Liver (tissue), 3 donors: ENCODE results near the gene ANKZF1.

Source experiments
- EGR1 ChIP-seq, 2 donors: IDR thresholded peaks; 2 replicates each; pipeline ENCODE4 v1.6.1; 2016 to 2018; ENCODE audit warnings: antibody characterized with exemption in 2 of 2, low read depth in 2 of 2
- NR2F2 ChIP-seq: IDR thresholded peaks from 2 replicates; pipeline ENCODE4 v1.6.1; 2016; ENCODE audit warnings: antibody characterized with exemption
- RAD21 ChIP-seq, 2 donors: IDR thresholded peaks; 2 replicates each; pipeline ENCODE4 v1.6.1; 2016; ENCODE audit warnings: antibody characterized with exemption in 2 of 2, mild to moderate bottlenecking in 2 of 2
- SP1 ChIP-seq: IDR thresholded peaks from 2 replicates; pipeline ENCODE4 v1.6.1; 2018; ENCODE audit warnings: antibody characterized with exemption, mild to moderate bottlenecking
- TAF1 ChIP-seq: conservative IDR thresholded peaks from 2 replicates; pipeline ENCODE4 v1.6.1; 2016; ENCODE audit warnings: antibody characterized with exemption, mild to moderate bottlenecking
- YY1 ChIP-seq: IDR thresholded peaks from 2 replicates; pipeline ENCODE4 v1.6.1; 2016; ENCODE audit warnings: antibody characterized with exemption, mild to moderate bottlenecking
- TF ChIP-seq, protein P1 (sequence below): fragments of 150-350 bp; IDR thresholded peaks from 2 replicates; pipeline ENCODE4 v1.5.1; 2017; ENCODE audit warnings: improper control_type of control experiment, low read depth, low read length; ENCODE audit not compliant: missing input control
- TF ChIP-seq, protein P2 (sequence below): IDR thresholded peaks from 2 replicates; pipeline ENCODE4 v1.6.1; 2016; ENCODE audit warnings: antibody characterized with exemption
- TF ChIP-seq, protein P3 (sequence below): IDR thresholded peaks from 2 replicates; pipeline ENCODE4 v1.6.1; 2016; ENCODE audit warnings: antibody characterized with exemption
- TF ChIP-seq, protein P4 (sequence below): IDR thresholded peaks from 2 replicates; pipeline ENCODE4 v1.6.1; 2016; ENCODE audit warnings: antibody characterized with exemption, mild to moderate bottlenecking
- donor health status: healthy.
- donor health status: healthy.

DNA sequence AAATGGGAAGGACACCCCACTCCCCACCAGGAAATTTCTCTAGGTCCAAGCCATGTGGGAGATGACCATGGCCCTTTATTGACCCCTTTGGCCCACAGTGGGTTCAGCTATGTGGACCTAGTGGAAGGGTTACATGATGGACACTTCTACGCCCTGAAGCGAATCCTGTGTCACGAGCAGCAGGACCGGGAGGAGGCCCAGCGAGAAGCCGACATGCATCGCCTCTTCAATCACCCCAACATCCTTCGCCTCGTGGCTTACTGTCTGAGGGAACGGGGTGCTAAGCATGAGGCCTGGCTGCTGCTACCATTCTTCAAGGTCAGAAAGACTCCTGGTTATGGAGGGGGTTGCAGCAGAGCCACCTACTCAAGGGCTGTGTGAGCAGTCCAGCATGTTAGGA, 17.0 kb downstream of the ANKZF1 start:
- TF ChIP-seq, protein P1, sequence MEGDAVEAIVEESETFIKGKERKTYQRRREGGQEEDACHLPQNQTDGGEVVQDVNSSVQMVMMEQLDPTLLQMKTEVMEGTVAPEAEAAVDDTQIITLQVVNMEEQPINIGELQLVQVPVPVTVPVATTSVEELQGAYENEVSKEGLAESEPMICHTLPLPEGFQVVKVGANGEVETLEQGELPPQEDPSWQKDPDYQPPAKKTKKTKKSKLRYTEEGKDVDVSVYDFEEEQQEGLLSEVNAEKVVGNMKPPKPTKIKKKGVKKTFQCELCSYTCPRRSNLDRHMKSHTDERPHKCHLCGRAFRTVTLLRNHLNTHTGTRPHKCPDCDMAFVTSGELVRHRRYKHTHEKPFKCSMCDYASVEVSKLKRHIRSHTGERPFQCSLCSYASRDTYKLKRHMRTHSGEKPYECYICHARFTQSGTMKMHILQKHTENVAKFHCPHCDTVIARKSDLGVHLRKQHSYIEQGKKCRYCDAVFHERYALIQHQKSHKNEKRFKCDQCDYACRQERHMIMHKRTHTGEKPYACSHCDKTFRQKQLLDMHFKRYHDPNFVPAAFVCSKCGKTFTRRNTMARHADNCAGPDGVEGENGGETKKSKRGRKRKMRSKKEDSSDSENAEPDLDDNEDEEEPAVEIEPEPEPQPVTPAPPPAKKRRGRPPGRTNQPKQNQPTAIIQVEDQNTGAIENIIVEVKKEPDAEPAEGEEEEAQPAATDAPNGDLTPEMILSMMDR = no peak
- TF ChIP-seq RAD21 (IDR thresholded peaks at IDR 0.05) = no peak
- TF ChIP-seq SP1 = no peak
- TF ChIP-seq, protein P2, sequence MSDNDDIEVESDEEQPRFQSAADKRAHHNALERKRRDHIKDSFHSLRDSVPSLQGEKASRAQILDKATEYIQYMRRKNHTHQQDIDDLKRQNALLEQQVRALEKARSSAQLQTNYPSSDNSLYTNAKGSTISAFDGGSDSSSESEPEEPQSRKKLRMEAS = no peak
- no peak for TF ChIP-seq NR2F2
- no peak for TF ChIP-seq YY1
- TF ChIP-seq, protein P3, sequence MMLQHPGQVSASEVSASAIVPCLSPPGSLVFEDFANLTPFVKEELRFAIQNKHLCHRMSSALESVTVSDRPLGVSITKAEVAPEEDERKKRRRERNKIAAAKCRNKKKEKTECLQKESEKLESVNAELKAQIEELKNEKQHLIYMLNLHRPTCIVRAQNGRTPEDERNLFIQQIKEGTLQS = no peak
- TF ChIP-seq TAF1 = no peak
- TF ChIP-seq, protein P4, sequence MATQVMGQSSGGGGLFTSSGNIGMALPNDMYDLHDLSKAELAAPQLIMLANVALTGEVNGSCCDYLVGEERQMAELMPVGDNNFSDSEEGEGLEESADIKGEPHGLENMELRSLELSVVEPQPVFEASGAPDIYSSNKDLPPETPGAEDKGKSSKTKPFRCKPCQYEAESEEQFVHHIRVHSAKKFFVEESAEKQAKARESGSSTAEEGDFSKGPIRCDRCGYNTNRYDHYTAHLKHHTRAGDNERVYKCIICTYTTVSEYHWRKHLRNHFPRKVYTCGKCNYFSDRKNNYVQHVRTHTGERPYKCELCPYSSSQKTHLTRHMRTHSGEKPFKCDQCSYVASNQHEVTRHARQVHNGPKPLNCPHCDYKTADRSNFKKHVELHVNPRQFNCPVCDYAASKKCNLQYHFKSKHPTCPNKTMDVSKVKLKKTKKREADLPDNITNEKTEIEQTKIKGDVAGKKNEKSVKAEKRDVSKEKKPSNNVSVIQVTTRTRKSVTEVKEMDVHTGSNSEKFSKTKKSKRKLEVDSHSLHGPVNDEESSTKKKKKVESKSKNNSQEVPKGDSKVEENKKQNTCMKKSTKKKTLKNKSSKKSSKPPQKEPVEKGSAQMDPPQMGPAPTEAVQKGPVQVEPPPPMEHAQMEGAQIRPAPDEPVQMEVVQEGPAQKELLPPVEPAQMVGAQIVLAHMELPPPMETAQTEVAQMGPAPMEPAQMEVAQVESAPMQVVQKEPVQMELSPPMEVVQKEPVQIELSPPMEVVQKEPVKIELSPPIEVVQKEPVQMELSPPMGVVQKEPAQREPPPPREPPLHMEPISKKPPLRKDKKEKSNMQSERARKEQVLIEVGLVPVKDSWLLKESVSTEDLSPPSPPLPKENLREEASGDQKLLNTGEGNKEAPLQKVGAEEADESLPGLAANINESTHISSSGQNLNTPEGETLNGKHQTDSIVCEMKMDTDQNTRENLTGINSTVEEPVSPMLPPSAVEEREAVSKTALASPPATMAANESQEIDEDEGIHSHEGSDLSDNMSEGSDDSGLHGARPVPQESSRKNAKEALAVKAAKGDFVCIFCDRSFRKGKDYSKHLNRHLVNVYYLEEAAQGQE = no peak
- no peak for TF ChIP-seq EGR1 (IDR thresholded peaks at IDR 0.05; ENCODE audit: low read depth in 2 of 2)
